HepG2 (cell line): ENCODE data around the gene TUBG1. TPM values are rescaled to one million over a fixed set of nuclear protein-coding genes. Genes with fewer than 3 reads are reported as not detected.

Experiments
- BHLHE40 ChIP-seq: IDR thresholded peaks from 2 replicates; pipeline ENCODE4 v1.6.1; 2011; ENCODE audit warnings: low read length, improper control_type of control experiment
- DPF2 ChIP-seq: sonication (generic); formaldehyde crosslinking; IDR thresholded peaks from 2 replicates; pipeline ENCODE4 v1.4.0; 2020; ENCODE audit warnings: mild to moderate bottlenecking, low read depth, missing genetic modification reagents, borderline replicate concordance
- IKZF4 ChIP-seq: sonication (generic); formaldehyde crosslinking; IDR thresholded peaks from 2 replicates; pipeline ENCODE4 v1.5.1; 2020; ENCODE audit warnings: borderline replicate concordance, mild to moderate bottlenecking, low read depth, missing genetic modification reagents; ENCODE audit errors: not compliant biosample characterization
- MBNL3 ChIP-seq: fragments of 250-450 bp; sonication (Bioruptor Pico); conservative IDR thresholded peaks from 2 replicates; pipeline ENCODE4 v1.8.0; 2022; ENCODE audit warnings: mild to moderate bottlenecking, inconsistent platforms
- NFKBIZ ChIP-seq: IDR thresholded peaks from 2 replicates; pipeline ENCODE4 v1.6.1; 2018; ENCODE audit warnings: missing genetic modification reagents, missing compliant biosample characterization
- PHF8 ChIP-seq: sonication (generic); formaldehyde crosslinking; IDR thresholded peaks from 2 replicates; pipeline ENCODE4 v1.5.0; 2020; ENCODE audit warnings: missing genetic modification reagents
- POLR2G ChIP-seq: fragments of 200-400 bp; formaldehyde crosslinking; IDR thresholded peaks from 2 replicates; pipeline ENCODE4 v1.6.1; 2018; ENCODE audit warnings: mild to moderate bottlenecking, low read depth, low read length, moderate library complexity
- SSRP1 ChIP-seq: IDR thresholded peaks from 2 replicates; pipeline ENCODE4 v1.6.1; 2016; ENCODE audit warnings: control low read depth
- ZFP36L1 ChIP-seq: sonication (generic); formaldehyde crosslinking; IDR thresholded peaks from 2 replicates; pipeline ENCODE4 v1.8.0; 2022; ENCODE audit warnings: mild to moderate bottlenecking, missing genetic modification reagents, moderate library complexity
- ZKSCAN8 ChIP-seq: IDR thresholded peaks from 2 replicates; pipeline ENCODE4 v1.6.1; 2016; ENCODE audit warnings: borderline replicate concordance, missing genetic modification reagents, missing compliant biosample characterization
- ZNF136 ChIP-seq: sonication (generic); formaldehyde crosslinking; IDR thresholded peaks from 2 replicates; pipeline ENCODE4 v1.8.1; 2022; ENCODE audit warnings: low read depth, mild to moderate bottlenecking, moderate library complexity, missing genetic modification reagents
- ZNF337 ChIP-seq: sonication (generic); formaldehyde crosslinking; IDR thresholded peaks from 2 replicates; pipeline ENCODE4 v1.5.1; 2020; ENCODE audit warnings: missing genetic modification reagents, low read depth, mild to moderate bottlenecking, borderline replicate concordance
- ZNF451 ChIP-seq: sonication (generic); formaldehyde crosslinking; IDR thresholded peaks from 2 replicates; pipeline ENCODE4 v1.5.0; 2020; ENCODE audit warnings: mild to moderate bottlenecking, missing genetic modification reagents
- ZNF530 ChIP-seq: sonication (generic); formaldehyde crosslinking; IDR thresholded peaks from 2 replicates; pipeline ENCODE4 v1.5.0; 2020; ENCODE audit warnings: low read depth, mild to moderate bottlenecking, missing genetic modification reagents
- ZNF589 ChIP-seq: sonication (generic); formaldehyde crosslinking; conservative IDR thresholded peaks from 2 replicates; pipeline ENCODE4 v1.8.0; 2022; ENCODE audit warnings: mild to moderate bottlenecking, moderate library complexity, missing genetic modification reagents
- ZNF674 ChIP-seq: sonication (generic); formaldehyde crosslinking; IDR thresholded peaks from 2 replicates; pipeline ENCODE4 v1.5.0; 2020; ENCODE audit warnings: low read depth, mild to moderate bottlenecking, missing genetic modification reagents
- ZNF879 ChIP-seq: sonication (generic); formaldehyde crosslinking; IDR thresholded peaks from 2 replicates; pipeline ENCODE4 v1.8.1; 2023; ENCODE audit warnings: missing genetic modification reagents
- ZSCAN9 ChIP-seq: IDR thresholded peaks from 2 replicates; pipeline ENCODE4 v1.6.1; 2016; ENCODE audit warnings: borderline replicate concordance
- polyA plus RNA-seq, 8 experiments: library from polyadenylated mRNA; depleted of rRNA in 3 of 8; stranded (reverse) in 7 of 8; unstranded in 1 of 8; fragments of >200 nt; fragmentation: Illumina TruSeq in 4 of 8; extraction: Trizol in 4 of 8; gene quantifications; 2 replicates each; pipeline versions ENCODE4 v1.2.1 to v1.2.3, GENCODE V29; 2011 to 2016; ENCODE audit warnings: low read depth in 4 of 8, missing spikeins in 1 of 8, mixed read lengths in 1 of 8; ENCODE audit not compliant: insufficient read depth in 1 of 8
- total RNA-seq, 5 experiments: library from RNA; depleted of rRNA; stranded (reverse); fragments of >200 nt; fragmentation: Illumina TruSeq; extraction: Trizol; gene quantifications; 2 replicates each; pipeline ENCODE4 v1.2.3, GENCODE V29; 2016; ENCODE audit warnings: low read depth in 1 of 5
- TF ChIP-seq, protein P1 (sequence below): IDR thresholded peaks from 2 replicates; pipeline ENCODE4 v1.6.1; 2016; ENCODE audit warnings: missing genetic modification reagents, missing compliant biosample characterization
- TF ChIP-seq, protein P2 (sequence below): IDR thresholded peaks from 2 replicates; pipeline ENCODE4 v1.6.1; 2012; ENCODE audit warnings: low read length, improper control_type of control experiment
- TF ChIP-seq, protein P3 (sequence below): sonication (generic); formaldehyde crosslinking; IDR thresholded peaks from 2 replicates; pipeline ENCODE4 v1.4.0; 2020; ENCODE audit warnings: mild to moderate bottlenecking, missing genetic modification reagents
- TF ChIP-seq, protein P4 (sequence below): sonication (generic); formaldehyde crosslinking; IDR thresholded peaks from 2 replicates; pipeline ENCODE4 v1.9.0; 2021; ENCODE audit warnings: missing genetic modification reagents, mild to moderate bottlenecking, borderline replicate concordance

The TUBG1 gene
- total and polyA plus RNA-seq, 2 of the 13 experiments (the other 11 are each of a cell fraction or from before 2014, with no cell fraction given) = 74.1 to 137 TPM

DNA sequence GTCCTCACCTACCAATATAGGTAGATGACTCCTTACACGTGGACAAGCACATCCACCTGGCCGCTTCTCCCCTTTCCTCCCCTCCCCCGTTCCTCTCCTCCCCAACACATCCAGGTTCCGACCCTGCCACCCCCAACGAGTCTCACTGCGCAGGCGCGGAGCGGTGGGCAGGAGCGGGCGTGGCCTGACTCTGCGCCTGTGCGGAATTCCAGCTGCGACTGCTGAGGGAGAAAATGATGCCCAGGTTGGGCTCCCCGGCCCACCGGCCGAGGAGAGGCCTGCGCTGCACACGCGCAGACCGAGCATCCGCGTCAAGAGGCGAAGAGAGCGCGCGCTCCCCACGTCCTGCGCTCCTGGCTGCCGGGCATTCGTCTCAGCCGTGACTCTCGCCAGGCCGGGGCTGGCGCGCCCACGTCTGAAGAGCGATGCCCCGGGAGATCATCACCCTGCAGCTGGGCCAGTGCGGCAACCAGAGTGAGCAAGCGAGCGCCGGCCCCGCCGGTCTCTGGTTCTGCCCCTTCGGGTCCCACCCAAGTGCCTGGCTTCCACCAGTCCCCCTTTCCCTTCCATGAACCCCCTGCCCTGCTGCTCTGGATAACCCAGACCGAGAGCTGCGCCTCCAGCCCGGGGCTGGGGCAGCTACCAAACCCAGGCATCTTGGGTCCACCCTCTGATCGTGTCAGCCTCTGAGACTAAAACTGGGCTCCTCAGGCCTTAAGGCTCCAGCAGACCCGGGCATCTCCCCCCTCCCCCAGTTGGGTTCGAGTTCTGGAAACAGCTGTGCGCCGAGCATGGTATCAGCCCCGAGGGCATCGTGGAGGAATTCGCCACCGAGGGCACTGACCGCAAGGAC, 49.8 kb downstream of the TUBG1 start, which contains the start of gene TUBG2 (continued):
- TF ChIP-seq, protein P1, sequence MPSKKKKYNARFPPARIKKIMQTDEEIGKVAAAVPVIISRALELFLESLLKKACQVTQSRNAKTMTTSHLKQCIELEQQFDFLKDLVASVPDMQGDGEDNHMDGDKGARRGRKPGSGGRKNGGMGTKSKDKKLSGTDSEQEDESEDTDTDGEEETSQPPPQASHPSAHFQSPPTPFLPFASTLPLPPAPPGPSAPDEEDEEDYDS (CRISPR knock-in tag) = peak; percentile 80
- TF ChIP-seq ZNF451 (CRISPR knock-in tag) (peak; percentile 59; the same call in 1 of the 2 replicates), DPF2 (CRISPR knock-in tag) (no peak), ZSCAN9 (CRISPR knock-in tag) (peak; percentile 79), ZNF589 (CRISPR knock-in tag) (no peak), SSRP1 (CRISPR knock-in tag) (no peak), PHF8 (peak; percentile 93), ZNF136 (CRISPR knock-in tag) (no peak; the same call in 1 of the 2 replicates), ZKSCAN8 (CRISPR knock-in tag) (peak; percentile 57; the same call in 1 of the 2 replicates), ZNF879 (CRISPR knock-in tag) (no peak), ZFP36L1 (CRISPR knock-in tag) (no peak), ZNF674 (CRISPR knock-in tag) (0 out of 2 replicates have a peak, but pooled peaks have one; percentile 36), MBNL3 (CRISPR knock-in tag) (no peak), ZNF337 (CRISPR knock-in tag) (no peak), BHLHE40 (peak; percentile 8; the same call in 1 of the 2 replicates), IKZF4 (no peak), NFKBIZ (CRISPR knock-in tag) (no peak), ZNF530 (CRISPR knock-in tag) (no peak), POLR2G (peak; percentile 92)
- TF ChIP-seq, protein P2, sequence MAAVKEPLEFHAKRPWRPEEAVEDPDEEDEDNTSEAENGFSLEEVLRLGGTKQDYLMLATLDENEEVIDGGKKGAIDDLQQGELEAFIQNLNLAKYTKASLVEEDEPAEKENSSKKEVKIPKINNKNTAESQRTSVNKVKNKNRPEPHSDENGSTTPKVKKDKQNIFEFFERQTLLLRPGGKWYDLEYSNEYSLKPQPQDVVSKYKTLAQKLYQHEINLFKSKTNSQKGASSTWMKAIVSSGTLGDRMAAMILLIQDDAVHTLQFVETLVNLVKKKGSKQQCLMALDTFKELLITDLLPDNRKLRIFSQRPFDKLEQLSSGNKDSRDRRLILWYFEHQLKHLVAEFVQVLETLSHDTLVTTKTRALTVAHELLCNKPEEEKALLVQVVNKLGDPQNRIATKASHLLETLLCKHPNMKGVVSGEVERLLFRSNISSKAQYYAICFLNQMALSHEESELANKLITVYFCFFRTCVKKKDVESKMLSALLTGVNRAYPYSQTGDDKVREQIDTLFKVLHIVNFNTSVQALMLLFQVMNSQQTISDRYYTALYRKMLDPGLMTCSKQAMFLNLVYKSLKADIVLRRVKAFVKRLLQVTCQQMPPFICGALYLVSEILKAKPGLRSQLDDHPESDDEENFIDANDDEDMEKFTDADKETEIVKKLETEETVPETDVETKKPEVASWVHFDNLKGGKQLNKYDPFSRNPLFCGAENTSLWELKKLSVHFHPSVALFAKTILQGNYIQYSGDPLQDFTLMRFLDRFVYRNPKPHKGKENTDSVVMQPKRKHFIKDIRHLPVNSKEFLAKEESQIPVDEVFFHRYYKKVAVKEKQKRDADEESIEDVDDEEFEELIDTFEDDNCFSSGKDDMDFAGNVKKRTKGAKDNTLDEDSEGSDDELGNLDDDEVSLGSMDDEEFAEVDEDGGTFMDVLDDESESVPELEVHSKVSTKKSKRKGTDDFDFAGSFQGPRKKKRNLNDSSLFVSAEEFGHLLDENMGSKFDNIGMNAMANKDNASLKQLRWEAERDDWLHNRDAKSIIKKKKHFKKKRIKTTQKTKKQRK = no peak
- TF ChIP-seq, protein P3, sequence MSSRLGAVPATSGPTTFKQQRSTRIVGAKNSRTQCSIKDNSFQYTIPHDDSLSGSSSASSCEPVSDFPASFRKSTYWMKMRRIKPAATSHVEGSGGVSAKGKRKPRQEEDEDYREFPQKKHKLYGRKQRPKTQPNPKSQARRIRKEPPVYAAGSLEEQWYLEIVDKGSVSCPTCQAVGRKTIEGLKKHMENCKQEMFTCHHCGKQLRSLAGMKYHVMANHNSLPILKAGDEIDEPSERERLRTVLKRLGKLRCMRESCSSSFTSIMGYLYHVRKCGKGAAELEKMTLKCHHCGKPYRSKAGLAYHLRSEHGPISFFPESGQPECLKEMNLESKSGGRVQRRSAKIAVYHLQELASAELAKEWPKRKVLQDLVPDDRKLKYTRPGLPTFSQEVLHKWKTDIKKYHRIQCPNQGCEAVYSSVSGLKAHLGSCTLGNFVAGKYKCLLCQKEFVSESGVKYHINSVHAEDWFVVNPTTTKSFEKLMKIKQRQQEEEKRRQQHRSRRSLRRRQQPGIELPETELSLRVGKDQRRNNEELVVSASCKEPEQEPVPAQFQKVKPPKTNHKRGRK (CRISPR knock-in tag) = no peak
- TF ChIP-seq, protein P4, sequence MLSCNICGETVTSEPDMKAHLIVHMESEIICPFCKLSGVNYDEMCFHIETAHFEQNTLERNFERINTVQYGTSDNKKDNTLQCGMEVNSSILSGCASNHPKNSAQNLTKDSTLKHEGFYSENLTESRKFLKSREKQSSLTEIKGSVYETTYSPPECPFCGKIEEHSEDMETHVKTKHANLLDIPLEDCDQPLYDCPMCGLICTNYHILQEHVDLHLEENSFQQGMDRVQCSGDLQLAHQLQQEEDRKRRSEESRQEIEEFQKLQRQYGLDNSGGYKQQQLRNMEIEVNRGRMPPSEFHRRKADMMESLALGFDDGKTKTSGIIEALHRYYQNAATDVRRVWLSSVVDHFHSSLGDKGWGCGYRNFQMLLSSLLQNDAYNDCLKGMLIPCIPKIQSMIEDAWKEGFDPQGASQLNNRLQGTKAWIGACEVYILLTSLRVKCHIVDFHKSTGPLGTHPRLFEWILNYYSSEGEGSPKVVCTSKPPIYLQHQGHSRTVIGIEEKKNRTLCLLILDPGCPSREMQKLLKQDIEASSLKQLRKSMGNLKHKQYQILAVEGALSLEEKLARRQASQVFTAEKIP = no peak
